Measurements from ENCODE around the gene KIF2C. TPM values are rescaled to one million over a fixed set of nuclear protein-coding genes. Genes with fewer than 3 reads are reported as not detected.
"Not testable (repeated sequence)": the region's sequence is repeated elsewhere in the genome, so short reads cannot be mapped to it uniquely, and the experiment has no call there.

The KIF2C gene
- total RNA-seq, 1 donor from 2014 or later = 88.7 TPM

- peaks cover 10% of the 10 kb centered on the region for H3K27me3 Mint-ChIP-seq (ENCODE audit: low read depth)
- peaks cover 26% of the 10 kb centered on the region for H3K4me1 Mint-ChIP-seq
- no peak overlapping the region for H3K4me3 Mint-ChIP-seq
- H3K27ac Mint-ChIP-seq (ENCODE audit: unreplicated experiment) = no peak overlapping the region
- DNase-seq (ENCODE audit: low read depth, low spot score) = no peak
- H3K36me3 Mint-ChIP-seq (ENCODE audit: low read depth) = no peaks in the 10 kb centered on the region
- no peaks in the 10 kb centered on the region for H3K9me3 Mint-ChIP-seq
- TF ChIP-seq CTCF (conservative IDR thresholded peaks at IDR 0.05) = no peak
Measured at GRCh38 chr1:44787506-44787905, 47.9 kb downstream of the KIF2C start.

DNA sequence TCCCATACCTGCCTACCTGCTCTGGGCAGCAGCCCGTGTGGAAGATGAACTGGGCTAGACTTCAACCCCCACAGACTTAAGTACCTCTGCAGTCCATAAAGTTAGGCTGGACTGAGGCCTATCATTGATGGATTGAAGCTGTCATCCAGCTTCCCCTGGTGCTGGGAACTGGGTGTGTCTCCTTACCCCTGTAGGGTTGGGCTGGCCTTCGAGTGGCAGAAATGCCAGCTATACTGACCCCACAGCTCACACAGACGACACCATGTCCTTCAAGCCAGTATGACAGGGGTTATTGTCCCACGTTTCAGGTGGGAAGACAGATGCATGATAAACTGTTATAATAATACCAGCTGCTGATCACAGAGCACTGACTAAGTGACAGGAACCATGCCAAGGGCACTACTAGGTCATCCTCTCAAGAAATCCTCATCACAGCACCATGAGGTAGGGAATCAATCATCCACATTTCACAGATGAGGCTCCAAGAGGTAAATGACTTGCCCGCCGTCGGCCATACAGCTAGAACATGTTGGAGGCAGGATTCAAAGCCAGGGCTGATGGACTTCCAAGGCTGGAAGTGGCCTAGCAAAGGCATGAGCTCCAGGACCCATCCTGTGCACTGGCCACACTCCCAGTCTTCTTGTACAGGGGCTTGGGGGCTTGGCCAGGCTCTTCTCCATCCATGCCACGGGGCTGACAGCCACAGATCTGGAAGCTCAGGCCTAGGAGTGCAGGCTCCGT, 48.7 kb downstream of the KIF2C start, which contains the start of gene BEST4:
BEST4 (minus strand) TSS at position 51 of the 741 bp plus-strand sequence. CDS start 465 bp downstream, outside the sequence.
- Mint-ChIP-seq H3K36me3 (ENCODE audit: low read depth) (no peaks in the 10 kb centered on the region), H3K27me3 (ENCODE audit: low read depth) (peaks cover 10% of the 10 kb centered on the region), H3K27ac (ENCODE audit: unreplicated experiment) (no peak within 1 kb of the TSS), H3K4me1 (peaks cover 24% of the 10 kb centered on the region), H3K9me3 (no peaks in the 10 kb centered on the region), H3K4me3 (no peak within 1 kb of the TSS)
- no peak for TF ChIP-seq CTCF (conservative IDR thresholded peaks at IDR 0.05)
- no peak for DNase-seq (ENCODE audit: low read depth, low spot score)

DNA sequence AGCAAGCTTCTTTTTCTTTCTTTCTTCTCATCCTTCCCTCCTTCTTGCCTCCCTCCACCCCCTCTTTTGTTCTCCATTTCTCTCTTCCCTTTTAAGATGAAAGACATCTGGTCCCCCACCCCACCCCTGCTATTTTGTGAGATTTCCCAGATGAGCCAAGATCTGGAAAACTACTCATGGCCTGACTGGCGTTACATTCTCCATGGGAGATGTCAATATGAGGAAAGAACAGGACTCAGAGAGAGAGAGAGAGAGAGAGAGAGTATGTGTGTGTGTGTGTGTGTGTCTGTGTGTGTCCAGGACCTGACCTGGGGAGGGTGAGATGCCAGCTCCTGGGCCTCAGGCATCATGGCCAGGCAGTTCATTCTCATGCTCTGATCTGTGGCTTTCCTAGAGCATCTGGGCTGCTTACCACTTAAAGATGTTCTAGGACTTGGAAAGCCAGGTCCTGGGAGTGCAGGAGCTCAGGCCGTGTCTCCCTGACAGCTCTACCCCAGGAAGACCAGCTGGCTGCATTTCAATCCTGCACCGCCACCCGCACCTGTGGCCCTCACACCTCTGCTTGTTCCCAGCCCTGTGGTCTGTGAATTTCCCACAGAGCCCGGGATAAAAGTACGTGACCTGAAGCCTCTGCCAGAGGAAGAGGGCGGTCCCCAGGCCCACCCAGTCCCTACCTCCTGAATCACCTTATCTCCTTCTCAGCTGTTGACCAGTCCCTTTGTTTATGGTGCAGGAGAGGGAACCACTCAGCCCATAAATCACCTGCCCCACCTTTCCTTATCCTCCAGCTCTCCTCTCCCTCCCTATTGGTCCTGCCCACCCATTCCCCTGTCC, 51.5 kb downstream of the KIF2C start:
- Mint-ChIP-seq H3K4me3 (no peak overlapping the region), H3K27ac (ENCODE audit: unreplicated experiment) (no peak overlapping the region), H3K4me1 (peaks cover 9% of the 10 kb centered on the region), H3K36me3 (ENCODE audit: low read depth) (no peaks in the 10 kb centered on the region), H3K9me3 (no peaks in the 10 kb centered on the region), H3K27me3 (ENCODE audit: low read depth) (peaks cover 4% of the 10 kb centered on the region)
- TF ChIP-seq CTCF (conservative IDR thresholded peaks at IDR 0.05) = no peak
- DNase-seq (ENCODE audit: low read depth, low spot score) = no peak

- H3K9me3 Mint-ChIP-seq = no peaks in the 10 kb centered on the region
- H3K4me3 Mint-ChIP-seq = no peak overlapping the region
- no peak for TF ChIP-seq CTCF (conservative IDR thresholded peaks at IDR 0.05)
- H3K27me3 Mint-ChIP-seq (ENCODE audit: low read depth) = peaks cover 2% of the 10 kb centered on the region
- no peaks in the 10 kb centered on the region for H3K36me3 Mint-ChIP-seq (ENCODE audit: low read depth)
- H3K27ac Mint-ChIP-seq (ENCODE audit: unreplicated experiment) = no peak overlapping the region
- H3K4me1 Mint-ChIP-seq = peaks cover 4% of the 10 kb centered on the region
- DNase-seq (ENCODE audit: low read depth, low spot score) = no peak
Measured at GRCh38 chr1:44792736-44793502, 53.3 kb downstream of the KIF2C start.

- peak overlapping the region; percentile 58 for H3K4me3 Mint-ChIP-seq
- not testable (repeated sequence) for H3K9me3 Mint-ChIP-seq; H3K27me3 Mint-ChIP-seq (ENCODE audit: low read depth); H3K36me3 Mint-ChIP-seq (ENCODE audit: low read depth); H3K27ac Mint-ChIP-seq (ENCODE audit: unreplicated experiment); DNase-seq (ENCODE audit: low read depth, low spot score)
- H3K4me1 Mint-ChIP-seq = peaks cover 29% of the 10 kb centered on the region
Measured at GRCh38 chr1:44797886-44798285, 58.2 kb downstream of the KIF2C start.

Data from neural crest cell (in vitro differentiated cells).